ENCODE data around the gene CEP152.
A peak's percentile ranks its signal among the peaks of the same experiment; 100 is the strongest.

CEP152 gene

GRCh38 chr15:48823706-48824105, 12.8 kb upstream of the CEP152 start:
- TF ChIP-seq, protein P1, sequence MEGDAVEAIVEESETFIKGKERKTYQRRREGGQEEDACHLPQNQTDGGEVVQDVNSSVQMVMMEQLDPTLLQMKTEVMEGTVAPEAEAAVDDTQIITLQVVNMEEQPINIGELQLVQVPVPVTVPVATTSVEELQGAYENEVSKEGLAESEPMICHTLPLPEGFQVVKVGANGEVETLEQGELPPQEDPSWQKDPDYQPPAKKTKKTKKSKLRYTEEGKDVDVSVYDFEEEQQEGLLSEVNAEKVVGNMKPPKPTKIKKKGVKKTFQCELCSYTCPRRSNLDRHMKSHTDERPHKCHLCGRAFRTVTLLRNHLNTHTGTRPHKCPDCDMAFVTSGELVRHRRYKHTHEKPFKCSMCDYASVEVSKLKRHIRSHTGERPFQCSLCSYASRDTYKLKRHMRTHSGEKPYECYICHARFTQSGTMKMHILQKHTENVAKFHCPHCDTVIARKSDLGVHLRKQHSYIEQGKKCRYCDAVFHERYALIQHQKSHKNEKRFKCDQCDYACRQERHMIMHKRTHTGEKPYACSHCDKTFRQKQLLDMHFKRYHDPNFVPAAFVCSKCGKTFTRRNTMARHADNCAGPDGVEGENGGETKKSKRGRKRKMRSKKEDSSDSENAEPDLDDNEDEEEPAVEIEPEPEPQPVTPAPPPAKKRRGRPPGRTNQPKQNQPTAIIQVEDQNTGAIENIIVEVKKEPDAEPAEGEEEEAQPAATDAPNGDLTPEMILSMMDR (IDR thresholded peaks at IDR 0.05; ENCODE audit: low read depth, low read length, missing control alignments), result no peak
- in situ Hi-C loops (cut with HindIII; ENCODE audit: low pct_ligation_motif_present, low sequenced_read_pairs), result no loop called here
- Histone ChIP-seq H3K36me3 (replicated peaks) (no peaks in the 10 kb centered on the region), H3K4me3 (ENCODE audit: low read depth, low read length) (no peak overlapping the region), H3K27me3 (replicated peaks) (no peaks in the 10 kb centered on the region), H3K27ac (no peak overlapping the region)
- DNase-seq, result no peak

DNA sequence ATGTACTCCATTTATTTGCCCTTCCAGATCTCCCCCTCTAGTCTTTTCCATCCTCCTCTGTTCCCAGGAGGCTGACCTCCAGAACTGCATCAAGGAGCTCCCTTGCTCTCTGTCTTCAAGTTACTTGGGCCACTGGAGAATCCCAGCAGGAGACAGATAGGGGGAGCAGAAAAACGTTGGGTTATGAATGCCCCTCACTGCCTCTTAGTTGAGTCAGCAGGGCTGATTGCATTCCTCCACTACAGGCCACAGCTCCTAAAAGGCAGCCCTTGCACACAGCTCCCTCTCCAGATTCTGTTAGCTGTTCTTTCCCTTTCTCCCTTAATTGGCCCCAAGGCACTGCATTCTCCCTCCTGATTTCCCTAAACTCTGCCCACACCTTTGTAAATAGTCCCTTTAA, 12.4 kb upstream of the CEP152 start:
- TF ChIP-seq, protein P1 (IDR thresholded peaks at IDR 0.05; ENCODE audit: low read depth, low read length, missing control alignments), result peak; percentile 21
- Histone ChIP-seq H3K27me3 (replicated peaks) (no peaks in the 10 kb centered on the region), H3K36me3 (replicated peaks) (no peaks in the 10 kb centered on the region), H3K27ac (no peak overlapping the region), H3K4me3 (ENCODE audit: low read depth, low read length) (no peak overlapping the region)
- in situ Hi-C loops (cut with HindIII; ENCODE audit: low pct_ligation_motif_present, low sequenced_read_pairs), result no loop called here
- peak; percentile 51 for DNase-seq

GRCh38 chr15:48814286-48814685, 3.4 kb upstream of the CEP152 start:
- in situ Hi-C loops (cut with HindIII; ENCODE audit: low pct_ligation_motif_present, low sequenced_read_pairs), result no loop called here
- Histone ChIP-seq H3K36me3 (replicated peaks) (no peaks in the 10 kb centered on the region), H3K4me3 (ENCODE audit: low read depth, low read length) (no peak overlapping the region), H3K27me3 (replicated peaks) (no peaks in the 10 kb centered on the region), H3K27ac (no peak overlapping the region)
- no peak for DNase-seq
- TF ChIP-seq, protein P1 (IDR thresholded peaks at IDR 0.05; ENCODE audit: low read depth, low read length, missing control alignments), result no peak

DNA sequence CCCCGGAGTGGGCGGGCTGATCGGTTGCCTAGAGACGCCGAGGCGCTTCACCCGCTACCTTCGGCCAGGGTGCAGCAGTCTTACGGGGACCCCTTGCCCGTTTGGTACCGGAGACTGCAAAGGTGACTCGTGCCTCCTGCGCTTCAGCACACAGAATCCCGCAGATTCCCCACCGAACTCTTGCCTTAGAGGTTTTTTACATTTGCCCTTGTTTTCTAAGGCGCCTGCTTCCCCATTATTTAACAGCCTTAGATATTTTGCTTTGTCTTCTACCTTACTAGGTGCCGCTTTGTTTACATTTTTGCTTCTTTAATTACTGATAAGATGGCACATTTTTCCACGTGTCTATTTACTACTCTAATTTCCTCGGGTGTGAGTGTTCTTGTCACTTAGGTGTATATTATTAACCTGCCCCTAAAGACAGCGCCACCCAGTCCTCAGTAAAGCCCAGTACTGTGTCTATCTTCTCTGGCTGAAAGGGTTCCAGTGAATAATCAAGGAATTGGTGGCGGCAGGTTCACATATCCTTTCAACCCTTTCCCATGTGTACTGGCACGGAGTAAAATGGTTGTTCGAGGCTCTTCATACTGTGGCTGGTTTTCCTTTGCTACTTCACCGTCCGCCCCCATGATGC, 573 bp upstream of the CEP152 start:
- no peak for DNase-seq
- H3K36me3 ChIP-seq (replicated peaks), result no peaks in the 10 kb centered on the region
- no peak overlapping the region for H3K27ac ChIP-seq
- H3K27me3 ChIP-seq (replicated peaks), result no peaks in the 10 kb centered on the region
- TF ChIP-seq, protein P1 (IDR thresholded peaks at IDR 0.05; ENCODE audit: low read depth, low read length, missing control alignments), result peak; percentile 35
- in situ Hi-C loops (cut with HindIII; ENCODE audit: low pct_ligation_motif_present, low sequenced_read_pairs), result no loop called here
- peak overlapping the region; percentile 96 for H3K4me3 ChIP-seq (ENCODE audit: low read depth, low read length)

DNA sequence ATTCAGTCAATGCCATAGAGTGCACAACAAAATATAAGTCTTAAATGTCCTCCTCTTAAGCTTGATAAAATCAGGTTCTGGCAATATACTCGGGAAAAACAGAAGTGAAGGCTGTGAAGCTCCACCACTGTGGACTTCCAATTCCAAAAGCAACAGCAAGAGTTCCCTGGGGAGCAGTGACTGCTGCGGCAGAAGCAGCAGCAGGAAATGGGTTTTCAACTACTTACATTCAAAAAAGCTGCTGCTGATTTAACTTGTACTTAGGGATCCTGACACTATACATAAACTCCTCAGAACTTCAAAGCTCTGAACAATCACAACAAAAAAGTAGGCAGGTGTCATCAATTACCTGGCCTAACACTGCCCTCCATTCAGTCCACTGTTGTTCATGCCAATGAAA, 4.7 kb downstream of the CEP152 start:
- in situ Hi-C loops (cut with HindIII; ENCODE audit: low pct_ligation_motif_present, low sequenced_read_pairs), result no loop called here
- H3K27me3 ChIP-seq (replicated peaks), result no peaks in the 10 kb centered on the region
- peak; percentile 47 for DNase-seq
- no peak overlapping the region for H3K4me3 ChIP-seq (ENCODE audit: low read depth, low read length)
- H3K36me3 ChIP-seq (replicated peaks), result no peaks in the 10 kb centered on the region
- TF ChIP-seq, protein P1 (IDR thresholded peaks at IDR 0.05; ENCODE audit: low read depth, low read length, missing control alignments), result no peak
- no peak overlapping the region for H3K27ac ChIP-seq

GRCh38 chr15:48805591-48805990, 5.3 kb downstream of the CEP152 start:
- no peak for DNase-seq
- in situ Hi-C loops (cut with HindIII; ENCODE audit: low pct_ligation_motif_present, low sequenced_read_pairs), result no loop called here
- no peak overlapping the region for H3K27ac ChIP-seq

More at GRCh38 chr15:48805591-48805990, 5.3 kb downstream of the CEP152 start:
- no peaks in the 10 kb centered on the region for H3K27me3 ChIP-seq (replicated peaks)
- TF ChIP-seq, protein P1 (IDR thresholded peaks at IDR 0.05; ENCODE audit: low read depth, low read length, missing control alignments), result no peak
- no peak overlapping the region for H3K4me3 ChIP-seq (ENCODE audit: low read depth, low read length)
- no peaks in the 10 kb centered on the region for H3K36me3 ChIP-seq (replicated peaks)

Data from brain microvascular endothelial cell (primary cell).